Retinal pigment epithelial cell (primary cell): Measurements from ENCODE around the gene MMP28.

ENCODE experiments used
- DNase-seq: peaks from one replicate; pipeline ENCODE4 v3.0.0-alpha.2; 2010; ENCODE audit warnings: low read depth
- H3K4me3 ChIP-seq: 2 replicates; pipeline ENCODE4 v1.5.1; 2011; ENCODE audit warnings: mild to moderate bottlenecking, low read length, control low read depth, moderate library complexity
- CTCF ChIP-seq: conservative IDR thresholded peaks from 2 replicates; pipeline ENCODE4 v1.5.1; 2011; ENCODE audit warnings: low read depth, low read length, control low read depth, inconsistent platforms

Gene MMP28

GRCh38 chr17:35775583-35775982, 19.9 kb downstream of the MMP28 start:
- no peak overlapping the region for H3K4me3 ChIP-seq
- DNase-seq, result no peak
- TF ChIP-seq CTCF, result no peak

GRCh38 chr17:35775039-35775438, 20.4 kb downstream of the MMP28 start:
- H3K4me3 ChIP-seq, result no peak overlapping the region
- no peak for DNase-seq
- TF ChIP-seq CTCF, result no peak

- TF ChIP-seq CTCF, result no peak
- no peak for DNase-seq
- H3K4me3 ChIP-seq, result no peak overlapping the region
Measured at GRCh38 chr17:35774499-35774898, 20.9 kb downstream of the MMP28 start.

- DNase-seq, result no peak
- no peak for TF ChIP-seq CTCF
- no peak overlapping the region for H3K4me3 ChIP-seq
Measured at GRCh38 chr17:35773679-35774425, 21.6 kb downstream of the MMP28 start.

- H3K4me3 ChIP-seq, result no peak overlapping the region
- TF ChIP-seq CTCF, result no peak
- no peak for DNase-seq
Measured at GRCh38 chr17:35773129-35773528, 22.3 kb downstream of the MMP28 start.

- H3K4me3 ChIP-seq, result no peak overlapping the region
- no peak for DNase-seq
- TF ChIP-seq CTCF, result peak; percentile 23
Measured at GRCh38 chr17:35769895-35770486, 25.4 kb downstream of the MMP28 start.

GRCh38 chr17:35768797-35769196, 26.6 kb downstream of the MMP28 start:
- DNase-seq, result no peak
- no peak for TF ChIP-seq CTCF
- H3K4me3 ChIP-seq, result no peak overlapping the region
